IMR-90 (cell line): ENCODE results near the gene CYP2C18. TPM values are rescaled to one million over a fixed set of nuclear protein-coding genes. Genes with fewer than 3 reads are reported as not detected.
"Not testable (repeated sequence)": the region's sequence is repeated elsewhere in the genome, so short reads cannot be mapped to it uniquely, and the experiment has no call there.

Experiments
- ATAC-seq: fragments of 200-7000 bp; cut with Tn5 transposase; 2 replicates; pipeline ENCODE4 v1.9.1; 2020; ENCODE audit warnings: low read depth, mild to moderate bottlenecking, moderate library complexity
- BruUV-seq: library from RNA; stranded (reverse); fragments of 400-500 nt; replicated peaks from 2 replicates; lab custom pipeline; 2021; lab: Mats Ljungman, UMichigan
- CTCF ChIA-PET: fragments of 300-600 bp; formaldehyde crosslinking; extraction: SDS; loops from one replicate; lab custom pipeline; 2021; ENCODE audit warnings: antibody characterized with exemption; lab: Yijun Ruan, JAX
- POLR2A ChIA-PET: fragments of 300-600 bp; sonication (Branson Sonifier 250); formaldehyde crosslinking; loops from one replicate; lab custom pipeline; 2022; ENCODE audit warnings: antibody characterized with exemption; ENCODE audit not compliant: unreplicated experiment; lab: Charles Lee
- DNase-seq: peaks from one replicate; pipeline ENCODE4 v3.0.0; 2013
- H2AFZ ChIP-seq: replicated peaks from 2 replicates; pipeline ENCODE3; 2013; ENCODE audit warnings: low read length, mild to moderate bottlenecking; ENCODE audit not compliant: poor library complexity
- H2AK5ac ChIP-seq: 2 replicates; pipeline ENCODE4 v1.6.1; 2013; ENCODE audit warnings: low read depth, low read length, inconsistent platforms
- H2AK9ac ChIP-seq: replicated peaks from 2 replicates; pipeline ENCODE3; 2013; ENCODE audit warnings: mild to moderate bottlenecking, low read depth, low read length, moderate library complexity; ENCODE audit not compliant: poor library complexity
- H2BK120ac ChIP-seq: 2 replicates; pipeline ENCODE4 v1.6.1; 2013; ENCODE audit warnings: low read depth, low read length, inconsistent platforms
- H2BK15ac ChIP-seq: 3 replicates; pipeline ENCODE4 v1.6.1; 2013; ENCODE audit warnings: low read depth, low read length, inconsistent platforms
- H2BK20ac ChIP-seq: 2 replicates; pipeline ENCODE4 v1.6.1; 2013; ENCODE audit warnings: low read depth, mild to moderate bottlenecking, inconsistent platforms, low read length, moderate library complexity
- H2BK5ac ChIP-seq: 2 replicates; pipeline ENCODE4 v1.6.1; 2013; ENCODE audit warnings: mild to moderate bottlenecking, low read depth, low read length, inconsistent platforms; ENCODE audit not compliant: poor library complexity, severe bottlenecking
- H3K14ac ChIP-seq: replicated peaks from 2 replicates; pipeline ENCODE4 v1.6.1; 2013; ENCODE audit warnings: low read depth, low read length, inconsistent platforms
- H3K18ac ChIP-seq: 2 replicates; pipeline ENCODE4 v1.6.1; 2013; ENCODE audit warnings: low read depth, low read length, control low read depth
- H3K23ac ChIP-seq: 2 replicates; pipeline ENCODE4 v1.6.1; 2013; ENCODE audit warnings: low read depth, low read length, inconsistent platforms
- H3K27ac ChIP-seq: 2 replicates; pipeline ENCODE4 v1.5.1; 2013; ENCODE audit warnings: mild to moderate bottlenecking, control low read depth, low read length; ENCODE audit not compliant: insufficient read depth
- H3K27me3 ChIP-seq: 2 replicates; pipeline ENCODE4 v1.6.1; 2013; ENCODE audit warnings: low read length; ENCODE audit not compliant: control insufficient read depth, insufficient read depth
- H3K36me3 ChIP-seq: 2 replicates; pipeline ENCODE4 v1.6.1; 2013; ENCODE audit warnings: low read length, mixed read lengths; ENCODE audit not compliant: control insufficient read depth, insufficient read depth
- H3K4ac ChIP-seq: 2 replicates; pipeline ENCODE4 v1.6.1; 2013; ENCODE audit warnings: low read depth, low read length, inconsistent platforms
- H3K4me1 ChIP-seq: 2 replicates; pipeline ENCODE4 v1.6.1; 2013; ENCODE audit warnings: low read length, mixed read lengths; ENCODE audit not compliant: control insufficient read depth, insufficient read depth
- H3K4me2 ChIP-seq: 2 replicates; pipeline ENCODE4 v1.6.1; 2013; ENCODE audit warnings: low read depth, mild to moderate bottlenecking, control low read depth, low read length, moderate library complexity
- H3K4me3 ChIP-seq: 2 replicates; pipeline ENCODE4 v1.5.1; 2013; ENCODE audit warnings: low read depth, mild to moderate bottlenecking, control low read depth, low read length, moderate library complexity; ENCODE audit not compliant: insufficient read depth
- H3K56ac ChIP-seq: 2 replicates; pipeline ENCODE4 v1.6.1; 2013; ENCODE audit warnings: low read length, inconsistent platforms; ENCODE audit not compliant: insufficient read depth; ENCODE audit errors: extremely low read depth
- H3K79me1 ChIP-seq, 2 experiments: 2 replicates each; pipeline ENCODE4 v1.6.1; 2013; ENCODE audit warnings: low read length in 2 of 2, inconsistent platforms in 1 of 2, low read depth in 1 of 2
- H3K9ac ChIP-seq: 2 replicates; pipeline ENCODE4 v1.6.1; 2013; ENCODE audit warnings: low read depth, low read length, control low read depth
- H3K9me1 ChIP-seq: 2 replicates; pipeline ENCODE4 v1.6.1; 2013; ENCODE audit warnings: low read length, inconsistent platforms; ENCODE audit not compliant: insufficient read depth
- H3K9me3 ChIP-seq: 2 replicates; pipeline ENCODE4 v1.6.1; 2013; ENCODE audit warnings: low read length; ENCODE audit not compliant: control insufficient read depth, insufficient read depth
- H4K20me1 ChIP-seq: 2 replicates; pipeline ENCODE4 v1.6.1; 2013; ENCODE audit warnings: low read length, inconsistent platforms; ENCODE audit not compliant: insufficient read depth
- H4K5ac ChIP-seq: 2 replicates; pipeline ENCODE4 v1.6.1; 2013; ENCODE audit warnings: mild to moderate bottlenecking, low read depth, low read length, control low read depth
- H4K8ac ChIP-seq, 2 experiments: 2 replicates each; pipeline ENCODE4 v1.6.1; 2013; ENCODE audit warnings: low read depth in 2 of 2, low read length in 2 of 2, control low read depth in 1 of 2, inconsistent platforms in 1 of 2
- H4K91ac ChIP-seq: 2 replicates; pipeline ENCODE4 v1.6.1; 2013; ENCODE audit warnings: low read depth, low read length, inconsistent platforms; ENCODE audit not compliant: insufficient read depth
- WGBS, 2 experiments: methylation state at CpG; one replicate each; pipeline versions ENCODE4 v1.1.5 to v1.1.7; 2013; ENCODE audit warnings: missing lambda C conversion rate in 2 of 2; ENCODE audit not compliant: insufficient read length in 1 of 2; ENCODE audit errors: extremely low coverage in 2 of 2; 5-methylcytosine and 5-hydroxymethylcytosine counted together
- dilution Hi-C: fragments of 300-500 bp; cut with HindIII; formaldehyde crosslinking; loops from one replicate; pipeline ENCODE4 v1.14.3; 2018; ENCODE audit warnings: low sequenced_read_pairs; ENCODE audit not compliant: unreplicated experiment
- in situ Hi-C: fragments of 300-500 bp; cut with MboI; formaldehyde crosslinking; loops from 3 replicates; pipeline ENCODE4 v1.14.3; 2019; ENCODE audit warnings: low sequenced_read_pairs, inconsistent platforms, mixed read lengths
- intact Hi-C: fragments of 100-400 bp; cut with micrococcal nuclease; formaldehyde crosslinking; loops from 2 replicates; pipeline ENCODE4 v1.10.0; 2022
- polyA plus RNA-seq, 3 experiments: library from polyadenylated mRNA; depleted of rRNA; stranded (reverse); fragments of >200 nt; gene quantifications; 2 replicates each; pipeline ENCODE4 v1.2.3, GENCODE V29; 2012; ENCODE audit warnings: low replicate concordance in 1 of 3
- total RNA-seq: library from RNA; depleted of rRNA; stranded (reverse); fragments of >200 nt; gene quantifications from 2 replicates; pipeline ENCODE4 v1.2.3, GENCODE V29; 2012

CYP2C18 gene
- total and polyA plus RNA-seq, 2 of the 4 experiments (the other 2 are of a cell fraction) = not detected

DNA sequence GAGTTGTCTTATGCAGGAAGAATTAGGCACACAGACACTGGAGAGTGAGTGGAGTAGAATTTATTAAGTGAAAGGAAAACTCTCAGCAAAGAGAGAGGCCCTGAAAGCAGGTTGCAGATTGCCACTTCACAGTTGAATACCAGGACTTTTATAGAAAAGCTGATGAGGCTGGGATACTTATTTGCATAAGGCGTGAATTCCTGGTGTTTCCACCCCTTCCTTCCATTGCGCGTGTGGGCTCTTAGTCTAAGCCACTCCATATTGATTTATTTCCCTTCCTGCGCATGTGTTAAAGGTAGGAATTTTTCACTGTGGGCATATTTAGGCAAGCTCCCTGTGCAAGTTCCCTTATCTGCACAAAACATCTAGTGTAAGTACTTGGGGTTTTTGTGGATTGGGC is 893 bp upstream of the CYP2C18 start:
- H2AK9ac ChIP-seq, H2BK120ac ChIP-seq, H3K4me1 ChIP-seq, POLR2A ChIA-PET, H3K9me1 ChIP-seq, H3K27ac ChIP-seq, H3K23ac ChIP-seq, H3K4ac ChIP-seq, H3K56ac ChIP-seq, H2BK15ac ChIP-seq, H3K4me3 ChIP-seq, H3K14ac ChIP-seq, H3K9me3 ChIP-seq, in situ Hi-C loops, dilution Hi-C loops, H2AK5ac ChIP-seq, H2BK20ac ChIP-seq, H3K9ac ChIP-seq, H4K20me1 ChIP-seq, H4K91ac ChIP-seq, H3K18ac ChIP-seq, intact Hi-C loops, H3K4me2 ChIP-seq, H3K36me3 ChIP-seq, BruUV-seq, ATAC-seq, CTCF ChIA-PET, H3K79me1 ChIP-seq, DNase-seq, H4K5ac ChIP-seq, H2AFZ ChIP-seq, H4K8ac ChIP-seq, H3K27me3 ChIP-seq, H2BK5ac ChIP-seq: not testable (repeated sequence)
- WGBS, 2 experiments = no CpG with 5 or more reads among the region's 4 CpGs
